B cell (primary cell): ENCODE data around the gene TMEM154. TPM values are rescaled to one million over a fixed set of nuclear protein-coding genes. Genes with fewer than 3 reads are reported as not detected.

Experiments
- ATAC-seq: fragments of 200-7000 bp; cut with Tn5 transposase; one replicate; pipeline ENCODE4 v1.10.0; 2021; ENCODE audit warnings: low read depth, mild to moderate bottlenecking, moderate number of reproducible peaks, moderate library complexity
- CTCF ChIA-PET: fragments of 350-600 bp; sonication (Branson Sonifier 250); formaldehyde crosslinking; loops from one replicate; lab custom pipeline; 2021; ENCODE audit warnings: antibody characterized with exemption, inconsistent platforms; lab: Charles Lee
- POLR2A ChIA-PET: fragments of 350-600 bp; sonication (Branson Sonifier 250); formaldehyde crosslinking; loops from one replicate; lab custom pipeline; 2021; ENCODE audit warnings: antibody characterized with exemption; lab: Charles Lee
- DNase-seq: peaks from one replicate; pipeline ENCODE4 v3.0.0; 2013
- H2AFZ ChIP-seq: 2 replicates; pipeline ENCODE4 v1.6.1; 2012; ENCODE audit warnings: mild to moderate bottlenecking, low read depth, low read length; ENCODE audit not compliant: insufficient read depth, poor library complexity, severe bottlenecking
- H3K27ac ChIP-seq, 2 donors: 1 replicate in 1 of 2; 2 replicates in 1 of 2; pipeline ENCODE4 v1.5.1; 2012 to 2013; ENCODE audit warnings: low read length in 2 of 2, mild to moderate bottlenecking in 2 of 2, moderate library complexity in 1 of 2
- H3K27me3 ChIP-seq, 4 experiments: fragments of 200-600 bp in 1 of 4; sonication (generic) in 1 of 4; replicated peaks in 1 of 4; 1 replicate in 2 of 4; 2 replicates in 2 of 4; pipeline versions ENCODE4 v1.6.1 to v1.7.0; 2013 to 2016; ENCODE audit warnings: low read length in 3 of 4, mild to moderate bottlenecking in 2 of 4, mixed read lengths in 1 of 4, moderate library complexity in 1 of 4; ENCODE audit not compliant: insufficient read depth in 4 of 4, control insufficient read depth in 3 of 4; ENCODE audit errors: control extremely low read depth in 1 of 4
- H3K36me3 ChIP-seq, 2 experiments: replicated peaks in 1 of 2; 1 replicate in 1 of 2; 2 replicates in 1 of 2; pipeline versions ENCODE4 v1.6.1 to v1.7.1; 2013; ENCODE audit warnings: low read length in 1 of 2; ENCODE audit not compliant: insufficient read depth in 2 of 2, control insufficient read depth in 1 of 2; ENCODE audit errors: control extremely low read depth in 1 of 2, extremely low read depth in 1 of 2
- H3K4me1 ChIP-seq, 2 donors: fragments of 200-600 bp in 1 of 2; sonication (generic) in 1 of 2; 1 replicate in 1 of 2; 2 replicates in 1 of 2; pipeline versions ENCODE4 v1.5.1 to v1.6.1; 2013 to 2017; ENCODE audit warnings: low read length in 2 of 2; ENCODE audit not compliant: control insufficient read depth in 2 of 2, insufficient read depth in 2 of 2
- H3K4me2 ChIP-seq: replicated peaks from 2 replicates; pipeline ENCODE3; 2012; ENCODE audit warnings: mild to moderate bottlenecking, low read depth, low read length; ENCODE audit not compliant: poor library complexity, severe bottlenecking
- H3K4me3 ChIP-seq, 5 experiments: fragments of 200-600 bp in 1 of 5; sonication (generic) in 1 of 5; 1 replicate in 3 of 5; 2 replicates in 2 of 5; pipeline versions ENCODE4 v1.5.1 to v1.7.0; 2011 to 2016; ENCODE audit warnings: low read length in 4 of 5, mild to moderate bottlenecking in 4 of 5, low read depth in 2 of 5, control low read depth in 1 of 5, moderate library complexity in 1 of 5; ENCODE audit not compliant: insufficient read depth in 1 of 5; ENCODE audit errors: control extremely low read depth in 1 of 5, extremely low read depth in 1 of 5
- H3K79me2 ChIP-seq: fragments of 200-600 bp; sonication (generic); one replicate; pipeline ENCODE4 v1.6.0; 2016; ENCODE audit warnings: low read length; ENCODE audit not compliant: control insufficient read depth, insufficient read depth
- H3K9ac ChIP-seq: fragments of 200-600 bp; sonication (generic); 2 replicates; pipeline ENCODE4 v1.6.1; 2017; ENCODE audit warnings: mild to moderate bottlenecking, low read length, moderate library complexity
- H3K9me3 ChIP-seq, 3 donors: one replicate each; pipeline versions ENCODE4 v1.6.1 to v1.7.1; 2013; ENCODE audit warnings: low read length in 2 of 3; ENCODE audit not compliant: control insufficient read depth in 2 of 3, insufficient read depth in 1 of 3; ENCODE audit errors: control extremely low read depth in 1 of 3
- H4K20me1 ChIP-seq: 2 replicates; pipeline ENCODE4 v1.6.0; 2012; ENCODE audit warnings: mild to moderate bottlenecking, low read length; ENCODE audit not compliant: insufficient read depth, control insufficient read depth, poor library complexity, severe bottlenecking
- H3K27ac Mint-ChIP-seq: one replicate; pipeline ENCODE4 v1.8.0; 2021; ENCODE audit warnings: mixed read lengths
- H3K27me3 Mint-ChIP-seq: one replicate; pipeline ENCODE4 v1.8.0; 2021; ENCODE audit warnings: mixed read lengths
- H3K4me1 Mint-ChIP-seq: one replicate; pipeline ENCODE4 v1.8.0; 2021; ENCODE audit warnings: mixed read lengths
- H3K4me3 Mint-ChIP-seq: one replicate; pipeline ENCODE4 v1.8.0; 2021; ENCODE audit warnings: mixed read lengths
- H3K9me3 Mint-ChIP-seq: one replicate; pipeline ENCODE4 v1.8.0; 2022; ENCODE audit warnings: mixed read lengths; ENCODE audit not compliant: insufficient read depth
- EZH2 ChIP-seq: IDR thresholded peaks from 2 replicates; pipeline ENCODE4 v1.6.1; 2012; ENCODE audit warnings: borderline replicate concordance, low read depth, mild to moderate bottlenecking, moderate library complexity, low read length; ENCODE audit not compliant: insufficient read depth, poor library complexity, severe bottlenecking
- WGBS: methylation state at CpG from one replicate; pipeline ENCODE4 v1.1.5; 2013; ENCODE audit warnings: missing lambda C conversion rate; ENCODE audit not compliant: insufficient coverage; 5-methylcytosine and 5-hydroxymethylcytosine counted together
- intact Hi-C: fragments of 100-400 bp; cut with micrococcal nuclease; formaldehyde crosslinking; loops from one replicate; pipeline ENCODE4 v1.10.0; 2022
- polyA plus RNA-seq: library from polyadenylated mRNA; depleted of rRNA; stranded (reverse); fragments of >200 nt; gene quantifications from 2 replicates; pipeline ENCODE4 v1.2.3, GENCODE V29; 2012
- total RNA-seq, 2 donors: library from RNA; stranded (reverse); fragments of 120-200 nt in 1 of 2; gene quantifications; 1 replicate in 1 of 2; 2 replicates in 1 of 2; pipeline versions ENCODE4 v1.2.3 to v1.2.4, GENCODE V29; 2013 to 2022
- TF ChIP-seq, protein P1 (sequence below): fragments of 200-600 bp; IDR thresholded peaks from one replicate; pipeline ENCODE4 v1.8.0; 2022; ENCODE audit warnings: antibody characterized with exemption, mild to moderate bottlenecking

The TMEM154 gene
- total and polyA plus RNA-seq, 2 donors (not counting 1 experiment from before 2014, with no cell fraction given): 20.1 to 99.1 TPM

DNA sequence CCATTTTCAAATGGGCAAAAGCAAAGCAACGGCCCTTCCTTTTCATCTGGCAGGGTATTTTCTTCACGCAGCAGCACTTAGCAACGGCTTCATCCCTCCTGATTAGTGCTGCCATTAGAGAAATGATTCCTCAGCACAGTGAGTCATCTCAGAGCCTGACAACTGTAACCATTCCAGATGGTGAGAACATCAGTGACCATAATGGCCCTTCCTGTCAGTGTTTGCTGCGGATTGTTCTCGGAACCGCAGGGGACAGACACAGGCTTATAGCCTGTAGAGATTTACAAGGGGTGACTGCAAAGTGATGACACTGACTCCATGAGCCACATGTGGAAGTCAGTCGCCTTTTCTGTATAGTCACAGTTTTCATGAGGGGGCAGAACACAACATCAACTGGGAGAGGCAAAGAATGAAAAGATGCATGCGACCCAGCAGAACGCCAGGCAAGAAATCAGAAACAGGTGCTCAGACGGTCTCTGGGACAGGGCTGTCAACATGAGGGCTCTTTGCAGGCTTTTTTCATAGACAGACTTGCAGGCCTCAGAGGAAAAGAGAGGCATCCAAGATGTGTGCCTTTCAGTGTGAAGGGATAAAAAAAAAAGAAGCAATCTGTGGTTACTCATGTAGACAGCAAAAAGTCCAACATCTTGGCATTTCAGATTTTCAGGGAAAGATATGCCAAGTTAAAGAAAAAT, 74.0 kb downstream of the TMEM154 start:
- Histone ChIP-seq H3K9me3 (no peaks in the 10 kb centered on the region), H3K4me1 (no peaks in the 10 kb centered on the region), H4K20me1 (no peaks in the 10 kb centered on the region), H3K79me2 (no peaks in the 10 kb centered on the region), H3K36me3 (no peaks in the 10 kb centered on the region), H3K27me3 (no peaks in the 10 kb centered on the region), H2AFZ (no peak overlapping the region), H3K4me3 (no peak overlapping the region), H3K9ac (no peak overlapping the region), H3K27ac (no peak overlapping the region), H3K4me2 (no peak overlapping the region)
- peaks cover 2% of the 10 kb centered on the region for H3K4me1 Mint-ChIP-seq
- no peak overlapping the region for H3K4me3 Mint-ChIP-seq
- ATAC-seq: no peak
- 97% methylated on average over 10 of the region's 10 CpGs for WGBS
- H3K27ac Mint-ChIP-seq: no peak overlapping the region
- DNase-seq: no peak
- no peak for TF ChIP-seq EZH2
- TF ChIP-seq, protein P1, sequence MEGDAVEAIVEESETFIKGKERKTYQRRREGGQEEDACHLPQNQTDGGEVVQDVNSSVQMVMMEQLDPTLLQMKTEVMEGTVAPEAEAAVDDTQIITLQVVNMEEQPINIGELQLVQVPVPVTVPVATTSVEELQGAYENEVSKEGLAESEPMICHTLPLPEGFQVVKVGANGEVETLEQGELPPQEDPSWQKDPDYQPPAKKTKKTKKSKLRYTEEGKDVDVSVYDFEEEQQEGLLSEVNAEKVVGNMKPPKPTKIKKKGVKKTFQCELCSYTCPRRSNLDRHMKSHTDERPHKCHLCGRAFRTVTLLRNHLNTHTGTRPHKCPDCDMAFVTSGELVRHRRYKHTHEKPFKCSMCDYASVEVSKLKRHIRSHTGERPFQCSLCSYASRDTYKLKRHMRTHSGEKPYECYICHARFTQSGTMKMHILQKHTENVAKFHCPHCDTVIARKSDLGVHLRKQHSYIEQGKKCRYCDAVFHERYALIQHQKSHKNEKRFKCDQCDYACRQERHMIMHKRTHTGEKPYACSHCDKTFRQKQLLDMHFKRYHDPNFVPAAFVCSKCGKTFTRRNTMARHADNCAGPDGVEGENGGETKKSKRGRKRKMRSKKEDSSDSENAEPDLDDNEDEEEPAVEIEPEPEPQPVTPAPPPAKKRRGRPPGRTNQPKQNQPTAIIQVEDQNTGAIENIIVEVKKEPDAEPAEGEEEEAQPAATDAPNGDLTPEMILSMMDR: no peak
- intact Hi-C loops: no loop called here
- H3K27me3 Mint-ChIP-seq: no peaks in the 10 kb centered on the region
- H3K9me3 Mint-ChIP-seq: no peaks in the 10 kb centered on the region
- CTCF ChIA-PET: no interaction called here
- POLR2A ChIA-PET: no interaction called here

DNA sequence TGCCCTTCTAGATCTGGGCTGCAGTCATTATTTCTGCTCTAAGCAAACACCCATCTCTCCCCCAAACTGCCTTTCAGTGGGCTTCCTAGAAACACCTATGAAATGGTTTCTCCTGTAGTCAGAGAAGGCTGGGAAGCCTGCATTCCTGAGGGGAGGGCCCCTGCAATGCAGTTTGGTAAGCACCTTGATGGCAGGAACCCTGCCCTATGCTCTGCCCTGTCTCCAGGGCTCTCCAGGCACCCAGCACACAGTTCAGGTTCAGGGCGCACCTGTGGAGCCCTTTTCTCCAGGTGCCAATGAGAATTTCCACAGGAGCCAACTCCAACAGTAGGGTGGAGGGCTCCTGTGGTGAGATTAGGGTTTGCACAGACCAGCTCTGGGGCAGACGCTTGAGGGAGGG, 74.8 kb downstream of the TMEM154 start:
- no peak overlapping the region for H3K4me3 ChIP-seq
- no peak overlapping the region for H3K4me2 ChIP-seq
- Mint-ChIP-seq H3K4me3 (no peak overlapping the region), H3K27ac (no peak overlapping the region), H3K4me1 (peaks cover 2% of the 10 kb centered on the region), H3K9me3 (no peaks in the 10 kb centered on the region), H3K27me3 (no peaks in the 10 kb centered on the region)
- no peaks in the 10 kb centered on the region for H3K9me3 ChIP-seq
- TF ChIP-seq, protein P1: no peak
- TF ChIP-seq EZH2: no peak
- H3K79me2 ChIP-seq: no peaks in the 10 kb centered on the region
- intact Hi-C loops: no loop called here
- no peaks in the 10 kb centered on the region for H3K36me3 ChIP-seq
- POLR2A ChIA-PET: no interaction called here
- WGBS: 100% methylated on average over 1 of the region's 2 CpGs
- no peak overlapping the region for H2AFZ ChIP-seq
- DNase-seq (no peak), ATAC-seq (no peak)
- no peak overlapping the region for H3K9ac ChIP-seq
- no peak overlapping the region for H3K27ac ChIP-seq
- H4K20me1 ChIP-seq: no peaks in the 10 kb centered on the region
- CTCF ChIA-PET: no interaction called here
- H3K27me3 ChIP-seq: no peaks in the 10 kb centered on the region
- no peaks in the 10 kb centered on the region for H3K4me1 ChIP-seq
